Posterior vena cava (tissue), 2 donors: ENCODE data around the gene ZNF778. TPM values are rescaled to one million over a fixed set of nuclear protein-coding genes. Genes with fewer than 3 reads are reported as not detected.
"Not testable (repeated sequence)": the region's sequence is repeated elsewhere in the genome, so short reads cannot be mapped to it uniquely, and the experiment has no call there.

Experiments used
- DNase-seq: peaks from one replicate; pipeline ENCODE4 v3.0.0-alpha.2; 2020; ENCODE audit warnings: low spot score
- intact Hi-C, 2 donors: fragments of 100-400 bp; cut with DNase I; formaldehyde crosslinking; loops; one replicate each; pipeline versions ENCODE4 v1.14.1 to v1.14.2; 2022 to 2023
- total RNA-seq, 2 donors: library from RNA; stranded (reverse); fragmentation: NEBNext Ultra II Directional; extraction: Animal tissue kit (Norgen Biotek cat#: 25700); gene quantifications; one replicate each; pipeline ENCODE4 v1.2.1, GENCODE V29; 2021
- donor health status: DM: yes; HTN: yes; CAD: no.
- donor health status: DM: yes; HTN: yes; CAD: no.

ZNF778 gene
- total RNA-seq, 2 donors from 2014 or later, result 8.4 to 9.3 TPM

DNA sequence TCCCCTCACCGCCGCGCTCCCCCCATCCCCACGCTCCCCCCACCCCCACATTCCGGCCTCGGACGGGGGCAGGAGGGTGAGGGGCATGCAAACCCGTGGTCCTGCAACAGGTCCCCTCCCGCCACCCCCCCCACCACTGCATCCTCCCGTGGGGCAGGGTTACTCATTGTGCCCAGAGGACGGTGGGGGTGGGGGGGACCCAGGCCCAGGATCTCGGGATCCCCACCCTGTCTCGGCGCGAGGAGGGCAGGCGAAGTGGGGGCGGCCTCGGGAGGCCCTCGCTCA, 25.7 kb upstream of the ZNF778 start:
- no peak for DNase-seq
- intact Hi-C loops, result no loop called here

DNA sequence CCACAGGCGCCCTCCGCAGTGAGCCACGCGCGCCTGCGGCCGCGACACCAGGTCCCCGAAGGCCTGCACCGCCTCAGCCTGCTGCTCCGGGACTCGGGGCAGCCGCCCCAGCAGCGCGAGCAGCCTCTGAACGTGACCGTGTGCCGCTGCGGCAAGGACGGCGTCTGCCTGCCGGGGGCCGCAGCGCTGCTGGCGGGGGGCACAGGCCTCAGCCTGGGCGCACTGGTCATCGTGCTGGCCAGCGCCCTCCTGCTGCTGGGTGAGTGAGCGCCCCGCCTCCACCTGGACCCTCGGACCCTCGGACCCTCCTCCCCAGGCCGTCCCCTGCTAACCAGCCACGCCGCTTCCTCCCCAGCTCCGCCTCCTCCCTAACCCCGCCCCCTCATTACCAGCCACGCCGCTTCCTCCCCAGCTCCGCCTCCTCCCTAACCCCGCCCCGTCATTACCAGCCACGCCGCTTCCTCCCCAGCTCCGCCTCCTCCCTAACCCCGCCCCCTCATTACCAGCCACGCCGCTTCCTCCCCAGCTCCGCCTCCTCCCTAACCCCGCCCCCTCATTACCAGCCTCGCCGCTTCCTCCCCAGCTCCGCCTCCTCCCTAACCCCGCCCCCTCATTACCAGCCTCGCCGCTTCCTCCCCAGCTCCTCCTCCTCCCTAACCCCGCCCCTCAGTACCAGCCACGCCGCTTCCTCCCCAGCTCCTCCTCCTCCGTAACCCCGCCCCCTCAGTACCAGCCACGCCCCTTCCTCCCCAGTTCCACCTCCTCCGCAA, 25.1 kb upstream of the ZNF778 start:
- peak; percentile 95 for DNase-seq
- intact Hi-C loops, result not testable (repeated sequence)

DNA sequence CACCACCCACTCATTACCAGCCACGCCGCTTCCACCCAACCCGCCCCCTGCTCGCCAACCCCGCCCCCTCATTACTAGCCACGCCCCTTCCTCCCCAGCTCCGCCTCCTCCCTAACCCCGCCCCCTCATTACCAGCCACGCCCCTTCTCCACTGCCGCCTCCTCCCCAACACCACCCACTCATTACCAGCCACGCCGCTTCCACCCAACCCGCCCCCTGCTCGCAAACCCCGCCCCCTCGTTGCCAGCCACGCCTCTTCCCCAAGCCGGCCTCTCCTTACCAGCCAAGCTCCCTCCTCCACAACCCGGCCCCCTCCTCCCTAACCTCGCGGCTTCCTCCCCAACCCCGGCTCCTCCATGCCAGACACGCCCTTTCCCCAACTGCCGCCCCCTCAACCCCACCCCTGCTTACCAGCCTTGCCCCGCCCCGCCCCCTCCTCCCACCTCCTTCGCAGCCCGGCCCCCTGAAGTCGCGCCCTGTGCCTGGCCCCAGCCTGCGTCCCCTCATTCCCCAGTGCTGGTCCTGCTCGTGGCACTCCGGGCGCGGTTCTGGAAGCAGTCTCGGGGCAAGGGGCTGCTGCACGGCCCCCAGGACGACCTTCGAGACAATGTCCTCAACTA, 24.4 kb upstream of the ZNF778 start:
- DNase-seq, result peak; percentile 94
- intact Hi-C loops, result no loop called here

DNA sequence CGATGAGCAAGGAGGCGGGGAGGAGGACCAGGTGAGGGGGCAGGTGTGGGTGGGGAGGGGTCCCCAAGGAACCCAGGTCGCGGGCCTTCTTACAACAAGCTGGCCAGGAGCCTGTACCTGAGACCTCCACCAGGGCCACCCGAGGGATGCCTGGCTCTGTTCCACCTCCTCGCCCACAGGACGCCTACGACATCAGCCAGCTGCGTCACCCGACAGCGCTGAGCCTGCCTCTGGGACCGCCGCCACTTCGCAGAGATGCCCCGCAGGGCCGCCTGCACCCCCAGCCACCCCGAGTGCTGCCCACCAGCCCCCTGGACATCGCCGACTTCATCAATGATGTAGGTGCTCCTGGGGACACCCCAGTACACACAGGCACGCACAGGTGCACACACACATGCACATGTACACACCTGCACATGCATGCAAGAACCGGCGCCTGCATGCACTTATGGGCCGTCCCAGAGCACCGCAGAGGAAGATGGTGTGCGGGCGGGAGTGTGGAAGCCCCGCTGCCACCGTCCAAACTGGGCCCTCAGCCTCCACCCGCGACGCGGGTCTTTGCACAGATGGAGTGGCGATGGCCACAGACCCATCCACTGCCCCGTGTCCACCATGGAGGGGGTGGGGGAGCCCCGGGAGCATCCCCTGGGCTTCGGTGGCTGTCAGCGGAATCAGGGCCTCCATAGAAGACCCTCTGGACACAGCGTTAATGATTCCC, 23.8 kb upstream of the ZNF778 start:
- peak; percentile 78 for DNase-seq
- intact Hi-C loops, result no loop called here

DNA sequence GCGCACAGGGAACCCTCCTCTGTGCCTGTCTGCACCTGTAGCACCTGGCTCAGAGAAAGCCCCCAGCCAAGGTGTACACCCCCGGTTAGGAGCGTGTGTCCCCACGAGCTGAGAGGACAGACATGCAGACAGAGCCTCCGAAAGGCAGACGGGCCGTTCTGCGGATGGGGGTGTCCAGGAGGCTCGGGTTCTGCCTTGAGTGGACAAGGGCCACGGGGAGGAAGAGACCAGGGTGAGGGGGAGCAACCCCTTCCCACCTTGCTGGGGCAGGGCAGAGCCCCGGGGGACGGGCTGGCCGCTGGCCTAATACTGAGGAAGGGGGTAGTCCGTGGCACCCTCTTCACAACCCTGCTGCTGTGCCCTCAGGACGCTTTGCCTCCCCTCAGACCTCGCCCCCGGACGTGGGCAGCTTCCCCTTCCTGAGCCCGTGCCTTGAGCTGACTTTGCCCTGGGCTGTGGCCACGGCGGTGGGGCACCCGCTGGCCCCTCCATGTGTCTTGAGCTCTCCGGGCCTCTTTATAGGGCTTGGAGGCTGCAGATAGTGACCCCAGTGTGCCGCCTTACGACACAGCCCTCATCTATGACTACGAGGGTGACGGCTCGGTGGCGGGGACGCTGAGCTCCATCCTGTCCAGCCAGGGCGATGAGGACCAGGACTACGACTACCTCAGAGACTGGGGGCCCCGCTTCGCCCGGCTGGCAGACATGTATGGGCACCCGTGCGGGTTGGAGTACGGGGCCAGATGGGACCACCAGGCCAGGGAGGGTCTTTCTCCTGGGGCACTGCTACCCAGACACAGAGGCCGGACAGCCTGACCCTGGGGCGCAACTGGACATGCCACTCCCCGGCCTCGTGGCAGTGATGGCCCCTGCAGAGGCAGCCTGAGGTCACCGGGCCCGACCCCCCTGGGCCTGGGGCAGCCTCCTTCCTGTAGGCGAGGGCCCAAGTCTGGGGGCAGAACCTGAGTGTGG, 22.9 kb upstream of the ZNF778 start:
- intact Hi-C loops, result no loop called here
- DNase-seq, result peak; percentile 80

DNA sequence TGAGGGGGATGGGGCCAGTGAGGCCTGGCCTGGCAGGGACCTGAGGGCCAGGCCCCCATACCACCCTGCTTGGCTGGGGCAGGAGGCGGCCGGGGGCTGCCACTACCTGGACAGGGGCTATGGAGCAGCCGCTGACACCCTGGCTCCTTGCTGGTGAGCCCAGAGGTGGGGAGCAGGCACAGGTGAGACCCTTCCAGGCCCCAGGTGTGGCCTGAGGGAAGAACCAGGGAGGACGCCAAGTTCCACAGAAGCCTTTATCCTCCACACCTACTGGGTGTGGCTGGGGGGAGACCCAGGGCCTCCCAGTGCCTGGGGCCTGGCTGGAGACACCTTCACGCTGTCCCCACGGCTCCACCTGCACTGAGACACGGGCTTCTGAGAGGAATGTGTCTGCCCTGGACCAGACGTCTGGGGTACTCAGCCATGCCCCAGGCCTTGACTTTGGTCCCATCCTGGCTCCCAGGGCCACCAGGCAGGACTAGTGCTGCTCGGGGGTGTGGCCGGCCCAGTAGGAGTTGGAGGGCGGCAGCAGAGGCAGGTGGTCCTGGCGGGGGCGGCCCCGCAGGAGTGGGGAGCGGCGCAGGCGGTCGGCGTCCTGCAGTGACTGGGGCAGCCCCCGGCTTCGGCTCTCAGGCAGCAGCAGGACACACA, 21.9 kb upstream of the ZNF778 start:
- intact Hi-C loops, result no loop called here
- DNase-seq, result peak; percentile 72

DNA sequence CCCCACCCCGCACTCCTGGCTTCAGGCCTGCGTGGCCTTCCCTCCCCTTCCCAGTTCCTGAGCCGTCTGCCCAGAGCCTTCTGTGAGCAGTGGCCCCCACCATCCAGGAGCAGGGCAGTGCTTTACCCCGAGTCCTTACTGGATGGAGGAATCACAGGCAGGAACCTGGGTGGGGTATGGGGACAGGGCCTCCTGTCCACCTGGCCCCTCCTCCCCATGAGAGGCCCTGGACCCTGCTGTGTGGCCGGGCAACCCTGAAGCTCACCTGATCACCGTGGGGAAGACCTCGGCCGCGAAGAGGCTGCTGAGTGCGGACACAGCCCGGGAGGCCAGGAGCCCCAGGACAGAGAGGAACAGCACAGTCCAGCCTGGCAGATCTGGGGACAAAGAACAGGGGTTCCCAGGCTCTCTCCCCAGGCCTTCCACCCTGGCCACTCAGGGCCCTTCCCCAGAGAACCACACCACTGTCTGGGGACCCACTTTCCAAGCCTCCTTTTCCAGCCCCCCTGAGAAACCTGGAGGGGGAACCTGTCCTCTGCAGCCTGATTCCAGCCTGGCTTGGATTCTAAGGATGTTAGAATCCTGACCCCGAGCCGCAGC, 20.4 kb upstream of the ZNF778 start:
- peak; percentile 79 for DNase-seq
- intact Hi-C loops, result no loop called here

DNA sequence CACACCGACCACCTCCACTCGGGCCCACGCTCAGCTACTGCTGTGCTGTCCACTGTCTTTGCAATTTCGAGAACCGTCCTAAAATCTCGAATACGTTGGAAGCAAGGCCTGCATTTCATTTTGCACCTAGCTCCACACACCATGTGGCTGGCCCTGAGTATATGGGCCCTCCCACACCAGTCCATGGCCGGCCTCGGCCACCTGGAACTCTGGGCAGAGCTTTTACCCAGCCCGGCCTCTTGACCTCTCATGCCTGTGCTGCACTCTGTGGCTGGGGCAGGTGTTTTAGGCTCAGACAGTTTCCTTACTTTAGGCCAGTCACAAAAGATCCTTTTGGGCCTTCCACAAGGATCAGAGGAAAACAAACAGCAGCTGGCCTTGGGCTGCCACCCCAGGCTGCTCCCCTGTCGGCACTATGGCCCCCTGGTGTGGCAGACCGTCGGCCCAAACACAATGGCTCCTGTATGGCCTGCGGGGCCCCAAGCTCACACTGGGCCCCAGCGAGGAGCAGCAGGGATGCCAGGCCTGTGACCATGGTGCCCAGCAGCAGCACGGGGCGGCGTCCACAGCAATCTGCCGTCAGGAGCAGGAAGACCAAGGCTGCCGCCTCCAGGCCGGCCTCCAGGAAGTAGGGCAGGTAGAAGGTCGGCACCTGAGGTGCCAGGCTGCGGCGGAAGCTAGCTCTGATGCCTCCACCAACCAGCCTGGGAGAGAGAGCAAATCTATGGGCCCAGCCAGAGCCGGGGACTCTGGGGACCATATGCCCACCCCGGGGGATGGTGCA, 19.7 kb upstream of the ZNF778 start:
- peak; percentile 81 for DNase-seq
- intact Hi-C loops, result no loop called here

DNA sequence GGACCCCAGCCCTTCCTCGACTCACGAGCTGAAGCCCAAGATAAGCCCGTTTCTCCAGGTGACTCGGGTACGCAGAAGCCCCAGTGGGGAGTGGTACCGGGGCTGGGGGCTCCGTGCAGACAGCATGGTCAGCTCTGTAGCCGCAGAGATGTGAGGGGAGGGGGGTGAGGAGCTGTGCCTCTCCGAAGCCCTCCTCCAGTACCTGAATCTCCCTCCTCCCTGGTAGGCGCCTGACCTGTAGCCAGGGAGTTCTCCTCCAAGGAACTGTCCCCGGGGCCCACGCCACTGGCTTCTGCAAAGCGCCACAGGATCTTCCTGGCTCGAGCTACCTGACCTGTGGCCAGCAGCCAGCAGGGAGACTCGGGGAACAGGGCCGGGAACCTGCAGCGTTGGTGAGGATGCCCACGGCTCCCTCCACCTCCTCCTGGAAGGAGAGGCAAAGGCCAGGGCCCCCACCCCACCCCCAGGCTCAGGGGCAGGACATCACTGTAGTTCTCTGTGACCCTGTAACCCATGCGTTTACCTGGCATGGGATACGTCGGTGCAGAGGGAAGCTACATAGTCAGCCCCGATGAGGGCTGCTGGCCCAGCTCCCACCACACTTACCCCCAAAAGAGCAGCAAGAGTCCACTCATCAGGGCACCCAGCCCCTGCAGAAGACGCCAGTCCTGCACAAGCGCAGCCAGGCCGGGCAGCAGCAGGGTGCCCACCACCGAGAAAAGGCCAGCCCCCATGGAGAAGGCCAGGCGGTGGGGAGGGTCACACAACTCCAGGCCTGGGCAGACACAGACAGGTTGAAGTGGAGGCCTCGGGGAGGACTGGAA, 18.9 kb upstream of the ZNF778 start:
- intact Hi-C loops, result no loop called here
- DNase-seq, result peak; percentile 81

DNA sequence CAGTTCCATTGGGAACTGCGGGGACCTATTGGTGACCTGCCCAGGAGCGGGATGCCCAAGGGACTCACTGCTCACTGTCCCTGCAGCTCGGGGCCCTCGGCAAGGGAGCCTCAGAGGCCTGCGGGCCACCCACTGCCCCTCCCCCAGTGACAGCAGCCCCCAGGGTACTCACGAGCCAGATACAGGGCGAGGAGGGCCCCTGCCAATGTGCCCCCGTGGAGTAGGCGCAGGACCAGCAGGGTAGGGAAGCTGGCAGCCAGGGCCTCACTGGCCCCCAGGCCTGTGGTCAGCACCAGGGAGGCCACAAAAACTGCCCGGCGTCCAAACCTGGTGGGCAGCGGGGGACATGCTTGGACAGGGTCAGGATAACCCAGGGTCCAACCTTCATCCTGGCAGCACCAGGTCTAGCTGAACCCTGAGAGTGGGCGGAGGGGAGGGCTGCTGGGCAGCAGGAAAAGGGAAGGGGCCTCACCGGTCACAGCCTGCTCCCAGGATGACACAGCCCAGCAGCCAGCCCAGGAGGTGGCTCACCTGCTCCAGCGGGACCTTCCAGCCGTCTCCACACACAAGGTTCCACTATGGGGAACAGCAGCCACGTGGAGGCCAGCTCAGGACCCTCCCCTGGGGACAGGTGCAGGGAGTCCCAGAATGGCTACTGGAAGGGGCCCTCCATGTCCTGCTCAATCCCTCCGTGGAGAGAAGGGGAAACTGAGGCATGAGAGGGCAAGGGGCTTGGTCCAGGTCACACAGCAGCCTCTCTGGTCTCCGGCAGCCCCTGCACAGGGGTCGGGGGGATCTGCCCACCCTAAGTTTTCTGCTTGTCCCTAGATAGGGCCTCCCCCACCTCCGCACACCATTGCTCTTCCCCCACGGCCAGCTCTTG, 18.0 kb upstream of the ZNF778 start:
- DNase-seq, result peak; percentile 79
- intact Hi-C loops, result no loop called here

DNA sequence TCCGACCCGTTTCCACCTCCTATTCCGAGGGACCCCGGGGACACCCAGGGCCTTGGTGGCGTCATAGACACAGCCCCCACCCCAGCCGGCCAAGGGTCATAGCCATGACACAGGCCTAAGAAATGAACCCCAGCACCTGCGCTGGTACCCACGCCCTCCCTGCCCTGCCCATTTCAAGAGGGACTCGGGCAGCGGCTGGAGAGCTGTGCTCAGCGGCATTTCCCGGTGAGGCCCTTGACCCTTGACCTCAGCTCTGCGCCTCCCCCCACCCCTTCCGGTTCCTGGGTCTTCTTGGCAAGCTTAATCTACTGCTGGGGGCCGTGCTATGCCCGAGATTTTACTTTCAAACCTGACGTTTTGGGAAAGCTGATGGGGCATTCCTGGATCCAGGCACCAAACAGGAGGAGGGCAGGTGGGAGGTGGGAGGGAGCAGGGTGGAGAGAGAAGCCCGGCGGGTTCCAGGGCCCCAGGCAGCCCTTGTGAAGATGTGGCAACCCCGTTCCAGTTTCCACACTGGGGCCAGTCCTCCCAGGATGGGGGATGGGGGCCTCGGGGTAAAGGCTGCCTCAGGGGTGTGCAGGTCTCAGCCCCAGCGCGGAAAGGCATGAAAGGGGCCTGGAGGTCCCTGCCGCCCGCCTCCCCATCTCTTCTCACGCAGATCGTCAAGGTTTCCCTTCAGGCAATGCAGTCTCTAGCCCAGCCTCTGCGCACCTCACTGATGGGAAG, 17.2 kb upstream of the ZNF778 start, which contains the start of gene SLC22A31:
SLC22A31 (minus strand) TSS at position 414 of the 726 bp plus-strand sequence; CDS start at position 378, 36 bp downstream.
- peak; percentile 79 for DNase-seq
- intact Hi-C loops, result no loop called here

DNA sequence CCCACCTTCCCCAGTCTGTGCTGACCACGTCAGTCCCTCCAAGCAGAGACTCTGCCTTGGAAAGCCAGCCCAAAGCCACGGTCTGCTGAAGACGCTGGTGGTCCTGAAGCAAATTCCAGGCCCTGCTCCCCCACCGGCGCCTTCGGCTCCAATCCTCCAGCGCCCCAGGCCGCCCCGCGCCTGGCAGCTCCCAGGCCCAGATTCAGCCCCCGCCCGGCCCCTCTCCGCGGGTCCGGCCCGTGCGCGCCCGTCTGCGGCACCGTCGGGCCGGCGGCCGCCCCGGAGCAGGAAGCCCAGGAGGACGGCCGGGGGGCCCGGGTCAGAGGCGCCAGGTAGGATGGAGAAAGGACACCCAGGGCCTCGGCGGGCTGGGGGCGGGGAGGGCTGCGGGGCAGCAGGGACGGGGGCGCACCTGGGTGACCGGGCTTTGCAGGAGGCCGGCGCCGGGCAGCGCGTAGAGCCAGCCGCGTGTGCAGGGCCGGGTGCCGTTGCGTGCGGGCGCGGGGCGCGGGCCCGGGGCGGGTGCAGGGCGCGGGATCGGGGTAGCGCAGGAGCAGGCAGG, 16.6 kb upstream of the ZNF778 start:
- peak; percentile 80 for DNase-seq
- intact Hi-C loops, result no loop called here

DNA sequence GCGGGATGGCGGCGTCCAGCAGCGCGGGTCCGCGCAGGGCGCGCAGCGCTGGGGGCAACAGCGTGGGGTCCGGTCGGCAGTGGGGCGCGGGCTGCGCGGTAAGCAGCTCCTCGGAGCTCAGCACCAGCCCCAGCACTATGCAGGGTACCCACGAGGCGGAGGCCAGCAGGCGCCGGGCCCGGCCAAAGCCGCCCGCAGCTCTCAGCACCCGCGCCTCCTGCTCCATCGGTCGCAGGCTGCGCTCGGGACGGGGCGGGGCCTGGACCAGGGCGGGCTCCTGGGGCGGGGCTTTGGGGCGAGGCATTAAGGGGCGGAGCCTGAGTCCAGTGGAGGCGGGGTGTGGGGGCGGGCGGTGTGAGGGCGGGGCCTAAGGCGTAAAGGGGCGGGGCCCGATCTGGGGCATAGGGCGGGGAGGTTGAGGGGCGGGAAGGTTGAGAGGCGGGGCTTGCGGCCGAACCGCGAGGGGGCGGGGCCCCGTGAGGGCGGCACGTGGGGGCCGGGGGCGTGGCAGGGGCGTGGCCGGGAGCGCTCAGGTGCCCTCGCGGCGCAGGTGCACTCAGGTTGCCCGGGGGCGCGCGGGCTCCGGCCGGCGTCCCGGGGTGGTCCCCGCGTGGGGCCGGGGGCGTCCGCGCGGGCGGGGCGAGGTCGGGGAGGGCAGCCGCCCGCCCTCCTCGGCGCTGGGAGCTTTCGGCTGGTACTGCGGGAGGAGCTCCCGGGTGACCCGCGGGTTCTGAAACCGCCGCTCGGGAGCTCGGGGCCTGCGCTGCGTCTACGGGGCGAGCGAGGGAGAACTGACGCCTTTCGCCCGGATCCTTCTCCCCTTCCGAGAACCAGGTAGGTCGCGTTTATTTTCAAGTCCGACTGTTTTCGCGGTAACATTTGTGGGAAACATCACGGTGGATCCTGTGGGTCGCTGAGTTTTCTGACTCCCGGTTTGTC, 15.8 kb upstream of the ZNF778 start:
- intact Hi-C loops, result no loop called here
- peak; percentile 94 for DNase-seq
